Brain microvascular endothelial cell (primary cell): Measurements from ENCODE around the gene CREBL2.
"Not testable (repeated sequence)": the region's sequence is repeated elsewhere in the genome, so short reads cannot be mapped to it uniquely, and the experiment has no call there.

Source experiments
- DNase-seq: peaks from one replicate; pipeline ENCODE4 v3.0.0-alpha.2; 2020
- H3K27ac ChIP-seq: fragments of 250-450 bp; sonication (Bioruptor Pico); 2 replicates; pipeline ENCODE4 v1.5.1; 2020; ENCODE audit warnings: mild to moderate bottlenecking, moderate library complexity
- H3K27me3 ChIP-seq: fragments of 250-450 bp; sonication (Bioruptor Pico); replicated peaks from 2 replicates; pipeline ENCODE4 v1.5.1; 2020; ENCODE audit warnings: mild to moderate bottlenecking
- H3K36me3 ChIP-seq: fragments of 250-450 bp; sonication (Bioruptor Pico); replicated peaks from 2 replicates; pipeline ENCODE4 v1.5.1; 2020; ENCODE audit warnings: mild to moderate bottlenecking
- H3K4me3 ChIP-seq: 2 replicates; pipeline ENCODE4 v1.5.1; 2011; ENCODE audit warnings: low read depth, mild to moderate bottlenecking, control low read depth, low read length, moderate library complexity
- CTCF ChIP-seq: IDR thresholded peaks from 2 replicates; pipeline ENCODE4 v1.5.1; 2011; ENCODE audit warnings: low read depth, mild to moderate bottlenecking, moderate library complexity, low read length, control low read depth, inconsistent platforms; ENCODE audit errors: missing control alignments
- in situ Hi-C: cut with HindIII; loops from 2 replicates; pipeline ENCODE4 v1.10.0; 2017; ENCODE audit warnings: low sequenced_read_pairs, low pct_ligation_motif_present

Gene CREBL2

GRCh38 chr12:12627308-12627827 lies 15.7 kb downstream of the CREBL2 start:
- in situ Hi-C loops = no loop called here
- no peak overlapping the region for H3K27ac ChIP-seq

DNA sequence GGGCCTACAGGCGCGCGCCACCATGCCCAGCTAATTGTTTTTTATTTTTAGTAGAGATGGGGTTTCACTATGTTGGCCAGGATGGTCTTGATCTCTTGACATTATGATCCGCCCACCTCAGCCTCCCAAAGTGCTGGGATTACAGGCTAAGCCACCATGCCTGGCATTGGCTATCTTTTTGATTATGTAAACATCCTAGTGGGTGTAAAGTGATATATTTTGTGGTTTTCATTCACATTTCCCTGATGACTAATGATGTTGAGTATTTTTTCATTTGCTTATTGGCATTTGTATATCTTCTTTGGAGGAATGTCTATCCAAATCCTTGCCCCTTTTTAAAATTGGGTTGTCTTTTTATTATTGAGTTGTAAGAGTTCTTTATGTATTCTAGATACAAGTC lies 16.3 kb downstream of the CREBL2 start:
- Histone ChIP-seq H3K4me3 (no peak overlapping the region), H3K27me3 (no peaks in the 10 kb centered on the region), H3K36me3 (no peaks in the 10 kb centered on the region), H3K27ac (no peak overlapping the region)
- no peak for TF ChIP-seq CTCF
- peak; percentile 42 for DNase-seq
- in situ Hi-C loops = no loop called here

More at GRCh38 chr12:12627308-12627827, 15.7 kb downstream of the CREBL2 start:
- TF ChIP-seq CTCF = no peak
- no peak for DNase-seq
- Histone ChIP-seq H3K36me3 (no peaks in the 10 kb centered on the region), H3K4me3 (no peak overlapping the region), H3K27me3 (no peaks in the 10 kb centered on the region)

- TF ChIP-seq CTCF = no peak
- Histone ChIP-seq H3K4me3 (no peak overlapping the region), H3K27ac (no peak overlapping the region), H3K36me3 (no peaks in the 10 kb centered on the region), H3K27me3 (no peaks in the 10 kb centered on the region)
- in situ Hi-C loops = no loop called here
- no peak for DNase-seq
Observed at GRCh38 chr12:12630850-12631249, 19.2 kb downstream of the CREBL2 start.

- H3K27ac ChIP-seq = no peak overlapping the region
- H3K27me3 ChIP-seq = no peaks in the 10 kb centered on the region
- in situ Hi-C loops = no loop called here
- no peak overlapping the region for H3K4me3 ChIP-seq
- peaks cover 4% of the 10 kb centered on the region for H3K36me3 ChIP-seq
- DNase-seq = no peak
- TF ChIP-seq CTCF = no peak
Observed at GRCh38 chr12:12635651-12636050, 24.0 kb downstream of the CREBL2 start.

DNA sequence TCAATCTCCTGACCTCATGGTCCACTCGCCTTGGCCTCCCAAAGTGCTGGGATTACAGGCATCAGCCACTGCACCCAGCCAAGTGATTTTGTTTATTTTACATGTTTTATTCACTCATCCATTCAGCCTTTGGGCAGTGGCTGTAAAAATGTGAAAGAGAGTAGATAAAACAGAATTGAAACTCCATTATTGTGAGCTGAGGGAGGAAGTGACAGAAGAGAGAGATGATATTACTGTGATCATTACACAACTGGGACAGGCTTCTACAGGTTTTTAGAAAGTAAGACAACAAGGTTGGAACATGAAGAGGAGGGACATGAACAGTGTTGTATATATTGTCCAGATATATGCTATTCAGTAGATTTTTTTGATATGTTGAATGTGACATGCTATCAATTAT lies 25.0 kb downstream of the CREBL2 start:
- TF ChIP-seq CTCF = no peak
- Histone ChIP-seq H3K4me3 (no peak overlapping the region), H3K36me3 (peaks cover 4% of the 10 kb centered on the region), H3K27ac (no peak overlapping the region), H3K27me3 (no peaks in the 10 kb centered on the region)
- DNase-seq = no peak
- in situ Hi-C loops = no loop called here

DNA sequence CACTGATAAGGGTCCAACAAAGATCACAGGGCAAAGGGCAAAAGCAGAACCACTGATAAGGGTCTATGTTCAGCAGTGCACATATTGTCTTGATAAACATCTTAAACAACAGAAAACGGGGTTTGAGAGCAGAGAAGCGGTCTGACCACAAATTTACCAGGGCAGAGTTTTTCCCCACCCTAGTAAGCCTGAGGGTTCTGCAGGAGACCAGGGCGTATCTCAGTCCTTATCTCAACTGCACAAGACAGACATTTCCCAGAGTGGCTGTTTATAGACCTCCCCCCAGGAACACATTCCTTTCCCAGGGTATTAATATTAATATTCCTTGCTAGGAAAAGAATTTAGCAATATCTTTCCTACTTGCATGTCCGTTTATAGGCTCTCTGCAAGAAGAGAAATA lies 28.3 kb downstream of the CREBL2 start:
- in situ Hi-C loops, DNase-seq, H3K36me3 ChIP-seq: not testable (repeated sequence)

More for the DNA sequence above, 28.3 kb downstream of the CREBL2 start:
- H3K27ac ChIP-seq, H3K27me3 ChIP-seq, H3K4me3 ChIP-seq: not testable (repeated sequence)
